ENCODE measurements around the gene DYNC1I1. TPM values are rescaled to one million over a fixed set of nuclear protein-coding genes. Genes with fewer than 3 reads are reported as not detected.

DYNC1I1 gene
- total and polyA plus RNA-seq, 2 of the 4 experiments (the other 2 are of a cell fraction) = under 0.01 to 0.15 TPM

DNA sequence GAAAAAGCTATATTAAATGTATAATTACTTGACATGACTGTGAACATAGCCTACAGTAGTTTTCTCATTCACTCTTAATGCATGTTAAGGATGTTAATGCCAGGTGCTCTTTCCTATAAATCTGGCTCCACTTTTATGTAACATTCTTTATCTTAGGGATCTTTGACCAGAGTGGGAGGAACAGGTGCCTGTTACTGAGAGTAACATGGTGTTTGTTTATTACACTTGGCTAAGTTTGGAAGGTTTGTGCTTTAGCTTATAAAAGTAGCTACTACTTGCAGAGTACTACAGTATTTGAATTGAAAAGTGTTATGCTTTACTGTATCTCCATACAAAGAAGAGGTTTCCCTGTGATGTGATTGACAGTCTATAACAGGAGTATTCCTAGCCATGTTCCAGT is 183.4 kb downstream of the DYNC1I1 start:
- no peak overlapping the region for H2AFZ ChIP-seq (replicated peaks; ENCODE audit: low read length, poor library complexity)
- CTCF ChIA-PET = no interaction called here
- no peak overlapping the region for H2BK20ac ChIP-seq (ENCODE audit: low read depth, low read length)
- H3K36me3 ChIP-seq (ENCODE audit: control insufficient read depth, insufficient read depth, low read length) = no peaks in the 10 kb centered on the region
- in situ Hi-C loops (cut with MboI; ENCODE audit: low sequenced_read_pairs) = no loop called here
- H3K14ac ChIP-seq (replicated peaks; ENCODE audit: low read depth, low read length) = no peak overlapping the region
- POLR2A ChIA-PET (ENCODE audit: unreplicated experiment) = no interaction called here
- no peaks in the 10 kb centered on the region for H3K79me1 ChIP-seq (ENCODE audit: low read depth in 1 of 2, low read length in 2 of 2)
- intact Hi-C loops (cut with micrococcal nuclease) = no loop called here
- no peak for DNase-seq
- no peak overlapping the region for H3K18ac ChIP-seq (ENCODE audit: low read depth, low read length)
- ATAC-seq (ENCODE audit: low read depth) = no peak
- no peak overlapping the region for H3K4me2 ChIP-seq (ENCODE audit: low read depth, low read length)
- no peak overlapping the region for H3K56ac ChIP-seq (ENCODE audit: extremely low read depth, insufficient read depth, low read length)
- no peak overlapping the region for H2AK5ac ChIP-seq (ENCODE audit: low read depth, low read length)
- no peak overlapping the region for H3K23ac ChIP-seq (ENCODE audit: low read depth, low read length)
- H3K9ac ChIP-seq (ENCODE audit: low read depth, low read length) = no peak overlapping the region
- no peak overlapping the region for H4K91ac ChIP-seq (ENCODE audit: insufficient read depth, low read depth, low read length)
- no peaks in the 10 kb centered on the region for H3K9me3 ChIP-seq (ENCODE audit: control insufficient read depth, insufficient read depth, low read length)
- no peak overlapping the region for H3K4ac ChIP-seq (ENCODE audit: low read depth, low read length)
- H4K8ac ChIP-seq (ENCODE audit: low read depth in 2 of 2, low read length in 2 of 2) = no peak overlapping the region
- H2AK9ac ChIP-seq (replicated peaks; ENCODE audit: low read depth, low read length, poor library complexity) = no peak overlapping the region
- H3K27ac ChIP-seq (ENCODE audit: insufficient read depth, low read length) = no peak overlapping the region
- H3K4me3 ChIP-seq (ENCODE audit: insufficient read depth, low read depth, low read length) = no peak overlapping the region
- H3K9me1 ChIP-seq (ENCODE audit: insufficient read depth, low read length) = no peaks in the 10 kb centered on the region
- H3K4me1 ChIP-seq (ENCODE audit: control insufficient read depth, insufficient read depth, low read length) = no peaks in the 10 kb centered on the region
- no peak overlapping the region for H2BK5ac ChIP-seq (ENCODE audit: low read depth, low read length, poor library complexity, severe bottlenecking)
- no TSS peak for BruUV-seq (replicated peaks)
- TF ChIP-seq MAFK (IDR thresholded peaks at IDR 0.05; ENCODE audit: low read depth, low read length) = no peak
- TF ChIP-seq, protein P1, sequence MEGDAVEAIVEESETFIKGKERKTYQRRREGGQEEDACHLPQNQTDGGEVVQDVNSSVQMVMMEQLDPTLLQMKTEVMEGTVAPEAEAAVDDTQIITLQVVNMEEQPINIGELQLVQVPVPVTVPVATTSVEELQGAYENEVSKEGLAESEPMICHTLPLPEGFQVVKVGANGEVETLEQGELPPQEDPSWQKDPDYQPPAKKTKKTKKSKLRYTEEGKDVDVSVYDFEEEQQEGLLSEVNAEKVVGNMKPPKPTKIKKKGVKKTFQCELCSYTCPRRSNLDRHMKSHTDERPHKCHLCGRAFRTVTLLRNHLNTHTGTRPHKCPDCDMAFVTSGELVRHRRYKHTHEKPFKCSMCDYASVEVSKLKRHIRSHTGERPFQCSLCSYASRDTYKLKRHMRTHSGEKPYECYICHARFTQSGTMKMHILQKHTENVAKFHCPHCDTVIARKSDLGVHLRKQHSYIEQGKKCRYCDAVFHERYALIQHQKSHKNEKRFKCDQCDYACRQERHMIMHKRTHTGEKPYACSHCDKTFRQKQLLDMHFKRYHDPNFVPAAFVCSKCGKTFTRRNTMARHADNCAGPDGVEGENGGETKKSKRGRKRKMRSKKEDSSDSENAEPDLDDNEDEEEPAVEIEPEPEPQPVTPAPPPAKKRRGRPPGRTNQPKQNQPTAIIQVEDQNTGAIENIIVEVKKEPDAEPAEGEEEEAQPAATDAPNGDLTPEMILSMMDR (conservative IDR thresholded peaks at IDR 0.05; ENCODE audit: low read depth, low read length) = no peak
- no peak for TF ChIP-seq MXI1 (IDR thresholded peaks at IDR 0.05; ENCODE audit: borderline replicate concordance, low read depth, low read length)
- no peak for TF ChIP-seq CEBPB (IDR thresholded peaks at IDR 0.05; ENCODE audit: low read depth, low read length)
- no peak for TF ChIP-seq POLR2A (IDR thresholded peaks at IDR 0.05; ENCODE audit: low read depth, low read length)
- TF ChIP-seq CHD1 (IDR thresholded peaks at IDR 0.05; ENCODE audit: low read depth, low read length) = no peak
- TF ChIP-seq NFE2L2 (IDR thresholded peaks at IDR 0.05; ENCODE audit: low read depth, low read length) = no peak
- TF ChIP-seq, protein P2, sequence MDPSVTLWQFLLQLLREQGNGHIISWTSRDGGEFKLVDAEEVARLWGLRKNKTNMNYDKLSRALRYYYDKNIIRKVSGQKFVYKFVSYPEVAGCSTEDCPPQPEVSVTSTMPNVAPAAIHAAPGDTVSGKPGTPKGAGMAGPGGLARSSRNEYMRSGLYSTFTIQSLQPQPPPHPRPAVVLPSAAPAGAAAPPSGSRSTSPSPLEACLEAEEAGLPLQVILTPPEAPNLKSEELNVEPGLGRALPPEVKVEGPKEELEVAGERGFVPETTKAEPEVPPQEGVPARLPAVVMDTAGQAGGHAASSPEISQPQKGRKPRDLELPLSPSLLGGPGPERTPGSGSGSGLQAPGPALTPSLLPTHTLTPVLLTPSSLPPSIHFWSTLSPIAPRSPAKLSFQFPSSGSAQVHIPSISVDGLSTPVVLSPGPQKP (IDR thresholded peaks at IDR 0.05; ENCODE audit: borderline replicate concordance, low read depth, low read length) = no peak
- TF ChIP-seq MAZ (IDR thresholded peaks at IDR 0.05; ENCODE audit: borderline replicate concordance, low read depth, low read length) = no peak
- no peak for TF ChIP-seq RAD21 (IDR thresholded peaks at IDR 0.05; ENCODE audit: low read length)
- TF ChIP-seq SMC3 (IDR thresholded peaks at IDR 0.05; ENCODE audit: low read depth, low read length) = no peak
- TF ChIP-seq RCOR1 (IDR thresholded peaks at IDR 0.05; ENCODE audit: insufficient replicate concordance, low read length) = no peak
- TF ChIP-seq FOS (IDR thresholded peaks at IDR 0.05; ENCODE audit: low read depth, low read length) = no peak
- TF ChIP-seq, protein P3, sequence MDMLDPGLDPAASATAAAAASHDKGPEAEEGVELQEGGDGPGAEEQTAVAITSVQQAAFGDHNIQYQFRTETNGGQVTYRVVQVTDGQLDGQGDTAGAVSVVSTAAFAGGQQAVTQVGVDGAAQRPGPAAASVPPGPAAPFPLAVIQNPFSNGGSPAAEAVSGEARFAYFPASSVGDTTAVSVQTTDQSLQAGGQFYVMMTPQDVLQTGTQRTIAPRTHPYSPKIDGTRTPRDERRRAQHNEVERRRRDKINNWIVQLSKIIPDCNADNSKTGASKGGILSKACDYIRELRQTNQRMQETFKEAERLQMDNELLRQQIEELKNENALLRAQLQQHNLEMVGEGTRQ (IDR thresholded peaks at IDR 0.05; ENCODE audit: low read depth, low read length) = no peak
- TF ChIP-seq BHLHE40 (IDR thresholded peaks at IDR 0.05; ENCODE audit: low read depth, low read length) = no peak
- no peak for TF ChIP-seq RFX5 (IDR thresholded peaks at IDR 0.05; ENCODE audit: low read depth, low read length)
- no peak overlapping the region for H2BK15ac ChIP-seq (ENCODE audit: low read depth, low read length)
- H3K27me3 ChIP-seq (ENCODE audit: control insufficient read depth, insufficient read depth, low read length) = no peaks in the 10 kb centered on the region
- H4K20me1 ChIP-seq (ENCODE audit: insufficient read depth, low read length) = no peaks in the 10 kb centered on the region
- dilution Hi-C loops (cut with HindIII; ENCODE audit: low sequenced_read_pairs, unreplicated experiment) = no loop called here
- H2BK120ac ChIP-seq (ENCODE audit: low read depth, low read length) = no peak overlapping the region
- no peak overlapping the region for H4K5ac ChIP-seq (ENCODE audit: low read depth, low read length)
